K562 (cell line): ENCODE results near the gene DPP8. TPM values are rescaled to one million over a fixed set of nuclear protein-coding genes. Genes with fewer than 3 reads are reported as not detected.

Source experiments
- ATAC-seq: fragments of 200-7000 bp; cut with Tn5 transposase; 3 replicates; pipeline ENCODE4 v1.9.1; 2020; ENCODE audit warnings: moderate library complexity
- BruUV-seq: library from RNA; stranded (reverse); fragments of 400-500 nt; replicated peaks from 2 replicates; lab custom pipeline; 2021; lab: Mats Ljungman, UMichigan
- CTCF ChIA-PET: fragments of 300-600 bp; formaldehyde crosslinking; extraction: SDS; loops from one replicate; lab custom pipeline; 2021; ENCODE audit warnings: low intra/inter-chr PET ratio; lab: Yijun Ruan, JAX
- POLR2A ChIA-PET: fragments of 300-600, 350-650 bp; sonication (Branson Sonifier 250); formaldehyde crosslinking; extraction: SDS; loops from one replicate; lab custom pipeline; 2021; ENCODE audit warnings: antibody characterized with exemption, inconsistent platforms; lab: Yijun Ruan, JAX
- DNase-seq, 4 experiments: peaks; one replicate each; pipeline versions ENCODE4 v3.0.0 to v3.0.0-alpha.2; 2011 to 2018; ENCODE audit warnings: low spot score in 3 of 4, mixed read lengths in 3 of 4; ENCODE audit errors: extremely low read depth in 1 of 4
- FAIRE-seq: peaks from 2 replicates; lab custom pipeline; 2011; peaks lifted over from hg19 to GRCh38; lab: Jason Lieb, UNC
- H2AFZ ChIP-seq: 2 replicates; pipeline ENCODE4 v1.6.0; 2011; ENCODE audit warnings: low read depth, low read length, control low read depth, inconsistent platforms
- H3K27ac ChIP-seq: fragments of 200-600 bp; 3 replicates; pipeline ENCODE4 v1.8.0; 2011; ENCODE audit warnings: low read depth, mild to moderate bottlenecking, control low read depth, inconsistent platforms, low read length, moderate library complexity, mixed read lengths; ENCODE audit errors: extremely low read depth
- H3K27me3 ChIP-seq, 2 experiments: fragments of 300-600 bp in 1 of 2; 2 replicates in 1 of 2; 3 replicates in 1 of 2; pipeline versions ENCODE4 v1.6.0 to v1.8.0; 2011; ENCODE audit warnings: inconsistent platforms in 2 of 2, low read length in 2 of 2, mild to moderate bottlenecking in 1 of 2, mixed read lengths in 1 of 2, moderate library complexity in 1 of 2; ENCODE audit not compliant: control insufficient read depth in 2 of 2, insufficient read depth in 2 of 2
- H3K36me3 ChIP-seq: fragments of 300-600 bp; 3 replicates; pipeline ENCODE4 v1.8.0; 2011; ENCODE audit warnings: mild to moderate bottlenecking, low read length, inconsistent platforms; ENCODE audit not compliant: control insufficient read depth, insufficient read depth
- H3K4me1 ChIP-seq, 2 experiments: fragments of 200-600 bp in 1 of 2; replicated peaks in 1 of 2; 2 replicates in 1 of 2; 3 replicates in 1 of 2; pipeline versions ENCODE4 v1.5.1 to v1.8.0; 2011; ENCODE audit warnings: inconsistent platforms in 2 of 2, low read length in 2 of 2, mild to moderate bottlenecking in 1 of 2, mixed read lengths in 1 of 2, moderate library complexity in 1 of 2; ENCODE audit not compliant: control insufficient read depth in 2 of 2, insufficient read depth in 2 of 2
- H3K4me2 ChIP-seq: 2 replicates; pipeline ENCODE4 v1.6.1; 2011; ENCODE audit warnings: low read length, control low read depth, inconsistent platforms, mixed read lengths; ENCODE audit not compliant: insufficient read depth
- H3K4me3 ChIP-seq: fragments of 200-600 bp; sonication (generic), shearing (Covaris generic); 2 replicates; pipeline ENCODE4 v1.5.1; 2016; ENCODE audit warnings: control low read depth, inconsistent platforms
- H3K79me2 ChIP-seq: fragments of 200-600 bp; 3 replicates; pipeline ENCODE4 v1.8.0; 2011; ENCODE audit warnings: low read length, inconsistent platforms; ENCODE audit not compliant: control insufficient read depth, insufficient read depth
- H3K9ac ChIP-seq, 2 experiments: 2 replicates each; pipeline versions ENCODE4 v1.6.0 to v1.6.1; 2011; ENCODE audit warnings: low read depth in 2 of 2, low read length in 2 of 2, control low read depth in 1 of 2, inconsistent platforms in 1 of 2, mild to moderate bottlenecking in 1 of 2, mixed read lengths in 1 of 2; ENCODE audit not compliant: insufficient read depth in 1 of 2
- H3K9me1 ChIP-seq: one replicate; pipeline ENCODE4 v1.6.0; 2011; ENCODE audit warnings: inconsistent platforms, mild to moderate bottlenecking, low read length, moderate library complexity; ENCODE audit not compliant: control insufficient read depth, insufficient read depth
- H3K9me3 ChIP-seq: replicated peaks from 2 replicates; pipeline ENCODE4 v1.5.1; 2011; ENCODE audit warnings: low read depth, low read length, inconsistent platforms; ENCODE audit not compliant: control insufficient read depth, insufficient read depth
- H4K20me1 ChIP-seq: replicated peaks from 2 replicates; pipeline ENCODE4 v1.6.1; 2011; ENCODE audit warnings: low read length, inconsistent platforms, mixed read lengths; ENCODE audit not compliant: control insufficient read depth, insufficient read depth
- CBFB ChIP-seq: sonication (generic); formaldehyde crosslinking; IDR thresholded peaks from 2 replicates; pipeline ENCODE4 v1.4.0; 2020; ENCODE audit warnings: mild to moderate bottlenecking, missing genetic modification reagents
- EGR1 ChIP-seq: fragments of 450-650 bp; conservative IDR thresholded peaks from 2 replicates; pipeline ENCODE4 v1.6.1; 2017; ENCODE audit warnings: mild to moderate bottlenecking
- FOXA3 ChIP-seq, 2 experiments: fragments of 450-650 bp in 1 of 2; sonication (generic) in 1 of 2; formaldehyde crosslinking; IDR thresholded peaks in 1 of 2; conservative IDR thresholded peaks in 1 of 2; 2 replicates each; pipeline versions ENCODE4 v1.4.0 to v1.8.0; 2020 to 2022; ENCODE audit warnings: mild to moderate bottlenecking in 2 of 2, missing genetic modification reagents in 1 of 2
- POLR2AphosphoS2 ChIP-seq: IDR thresholded peaks from 2 replicates; pipeline ENCODE4 v1.6.1; 2012; ENCODE audit warnings: low read length, improper control_type of control experiment
- TFAP4 ChIP-seq: sonication (generic); formaldehyde crosslinking; IDR thresholded peaks from 2 replicates; pipeline ENCODE4 v1.8.0; 2022; ENCODE audit warnings: missing genetic modification reagents, mild to moderate bottlenecking, moderate library complexity, borderline replicate concordance
- ZBTB5 ChIP-seq: fragments of 450-650 bp; IDR thresholded peaks from 2 replicates; pipeline ENCODE4 v1.6.1; 2017; ENCODE audit warnings: antibody characterized with exemption
- WGBS: fragments of 100-300 bp; shearing (Covaris generic); methylation state at CpG from one replicate; pipeline ENCODE4 v1.1.6; 2016; ENCODE audit warnings: low coverage, mixed read lengths; ENCODE audit not compliant: insufficient coverage; ENCODE audit errors: missing lambda C conversion rate; 5-methylcytosine and 5-hydroxymethylcytosine counted together
- in situ Hi-C: fragments of 300-500 bp; cut with MboI; formaldehyde crosslinking; loops from 4 replicates; pipeline ENCODE4 v1.15.0; 2018; ENCODE audit warnings: inconsistent platforms, mixed read lengths
- intact Hi-C: fragments of 100-400 bp; cut with micrococcal nuclease; formaldehyde crosslinking; loops from 2 replicates; pipeline ENCODE4 v1.14.2; 2022
- polyA plus RNA-seq, 8 experiments: library from polyadenylated mRNA; depleted of rRNA in 4 of 8; stranded (reverse) in 5 of 8; unstranded in 3 of 8; fragments of >200 nt; fragmentation: Nextera tagmentation in 2 of 8; fragmentation: Illumina TruSeq in 1 of 8; extraction: Ambion mirVana in 2 of 8; extraction: Trizol in 1 of 8; gene quantifications; 2 replicates each; pipeline versions ENCODE4 v1.2.1 to v1.2.3, GENCODE V29; 2011 to 2014; ENCODE audit warnings: inconsistent platforms in 1 of 8, missing spikeins in 1 of 8
- total RNA-seq, 7 experiments: library from RNA; depleted of rRNA in 6 of 7; stranded (reverse); fragments of >200 nt in 6 of 7; fragmentation: Illumina TruSeq in 2 of 7; extraction: Trizol in 2 of 7; gene quantifications; 2 replicates each; pipeline versions ENCODE4 v1.2.1 to v1.2.3, GENCODE V29; 2011 to 2021; ENCODE audit warnings: low replicate concordance in 1 of 7

Gene DPP8
- total and polyA plus RNA-seq, 9 of the 15 experiments (the other 6 are each of a cell fraction or from before 2014, with no cell fraction given), result 5.5 to 36.7 (median 20.7) TPM

GRCh38 chr15:65414841-65415621 lies 102.5 kb downstream of the DPP8 start:
- no peak overlapping the region for H3K9ac ChIP-seq
- no peak overlapping the region for H3K4me2 ChIP-seq
- WGBS, result 12% methylated on average over 14 of the region's 14 CpGs
- DNase-seq (no peak), FAIRE-seq (no peak), ATAC-seq (no peak; the same call in 2 of the 3 replicates)
- H4K20me1 ChIP-seq, result no peaks in the 10 kb centered on the region
- H2AFZ ChIP-seq, result no peak overlapping the region
- no peaks in the 10 kb centered on the region for H3K9me3 ChIP-seq
- H3K9me1 ChIP-seq, result no peaks in the 10 kb centered on the region
- intact Hi-C loops, result no loop called here
- peaks cover under 1 to 9% of the 10 kb centered on the region in 2 experiments; a peak in 2 of 5 replicates for H3K4me1 ChIP-seq
- peaks cover 7 to 25% of the 10 kb centered on the region in 2 experiments; a peak in 3 of 5 replicates for H3K27me3 ChIP-seq
- CTCF ChIA-PET, result no interaction called here
- H3K79me2 ChIP-seq, result no peaks in the 10 kb centered on the region
- H3K27ac ChIP-seq, result no peak overlapping the region
- H3K36me3 ChIP-seq, result no peaks in the 10 kb centered on the region
- H3K4me3 ChIP-seq, result no peak overlapping the region
- TF ChIP-seq TFAP4 (CRISPR knock-in tag) (no peak), CBFB (CRISPR knock-in tag) (no peak), FOXA3 (CRISPR knock-in tag; conservative IDR thresholded peaks at IDR 0.05 in 1 of 2, IDR thresholded peaks at IDR 0.05 in 1 of 2) (no peak), ZBTB5 (no peak), POLR2AphosphoS2 (no peak), EGR1 (no peak)
- TF ChIP-seq, all 486 proteins: peak for 0
- BruUV-seq, result no TSS peak
- POLR2A ChIA-PET, result interaction anchor here (0.6 to 1.9 kb wide), 4 partner anchors 8 to 110 kb away, joined by 3 to 7 read pairs (median 4); partner anchors contain the start of gene RNU5B-1
- in situ Hi-C loops, result no loop called here
